GM23248 (cell line): ENCODE data around the gene PRDM16.

Experiments
- EZH2 ChIP-seq: fragments of 200-600 bp; sonication (generic); IDR thresholded peaks from 2 replicates; pipeline ENCODE4 v1.6.1; 2018; ENCODE audit warnings: antibody characterized with exemption, mild to moderate bottlenecking; ENCODE audit not compliant: insufficient read depth, poor library complexity, severe bottlenecking
- EZH2phosphoT487 ChIP-seq: fragments of 200-600 bp; sonication (generic); IDR thresholded peaks from 2 replicates; pipeline ENCODE4 v1.6.1; 2018; ENCODE audit warnings: antibody characterized with exemption, moderate library complexity, mild to moderate bottlenecking, low read depth; ENCODE audit not compliant: insufficient read depth

DNA sequence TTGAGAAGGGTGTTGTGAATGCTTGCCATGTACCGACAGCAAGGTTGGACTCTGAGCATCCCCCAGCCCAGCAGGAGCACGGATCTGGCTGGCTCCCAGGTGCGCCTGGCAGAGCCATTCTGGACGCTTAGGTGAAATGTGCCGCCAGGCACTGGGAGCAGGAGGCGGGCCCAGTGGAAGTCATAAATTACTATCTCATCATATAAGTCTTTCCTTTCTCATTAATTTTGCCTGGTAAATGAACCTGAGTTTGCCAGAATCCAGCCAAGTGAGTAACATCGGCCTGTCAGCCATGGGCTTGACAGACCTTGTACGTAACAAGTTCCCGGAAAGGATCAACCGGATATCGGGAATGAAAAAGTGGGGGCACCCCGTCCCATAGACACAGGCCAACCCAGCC is 206.0 kb downstream of the PRDM16 start:
- no peak for TF ChIP-seq EZH2
- TF ChIP-seq EZH2phosphoT487, result no peak
